HEK293 (cell line): ENCODE data around the gene PRPF6.

Source experiments
- AEBP2 ChIP-seq: fragments of 450-650 bp; formaldehyde crosslinking; IDR thresholded peaks from 2 replicates; pipeline ENCODE4 v1.5.1; 2016; ENCODE audit warnings: missing biosample characterization, missing genetic modification characterization, borderline replicate concordance
- GLIS1 ChIP-seq: fragments of 450-650 bp; formaldehyde crosslinking; IDR thresholded peaks from 2 replicates; pipeline ENCODE4 v1.5.1; 2016; ENCODE audit warnings: missing biosample characterization, missing genetic modification characterization
- GLIS2 ChIP-seq: fragments of 450-650 bp; formaldehyde crosslinking; IDR thresholded peaks from 2 replicates; pipeline ENCODE4 v1.5.1; 2016; ENCODE audit warnings: missing biosample characterization, missing genetic modification characterization
- HOXC10 ChIP-seq: sonication (generic); formaldehyde crosslinking; IDR thresholded peaks from 2 replicates; pipeline ENCODE4 v1.8.1; 2023; ENCODE audit warnings: mild to moderate bottlenecking, missing genetic modification reagents
- KLF17 ChIP-seq: fragments of 450-650 bp; formaldehyde crosslinking; IDR thresholded peaks from 2 replicates; pipeline ENCODE4 v1.5.1; 2016; ENCODE audit warnings: missing biosample characterization, missing genetic modification characterization
- MEIS1 ChIP-seq: sonication (generic); formaldehyde crosslinking; IDR thresholded peaks from 2 replicates; pipeline ENCODE4 v1.8.1; 2022; ENCODE audit warnings: missing genetic modification reagents, mild to moderate bottlenecking, borderline replicate concordance
- PATZ1 ChIP-seq: fragments of 450-650 bp; formaldehyde crosslinking; IDR thresholded peaks from 2 replicates; pipeline ENCODE4 v1.5.1; 2016; ENCODE audit warnings: missing biosample characterization, missing genetic modification characterization
- RBAK ChIP-seq: fragments of 450-650 bp; formaldehyde crosslinking; IDR thresholded peaks from 2 replicates; pipeline ENCODE4 v1.5.1; 2016; ENCODE audit warnings: missing biosample characterization, missing genetic modification characterization
- SETDB1 ChIP-seq: IDR thresholded peaks from one replicate; pipeline ENCODE4 v1.6.1; 2017; ENCODE audit warnings: mild to moderate bottlenecking, low read length, moderate library complexity, mixed read lengths; ENCODE audit not compliant: insufficient read length
- SP2 ChIP-seq: fragments of 450-650 bp; formaldehyde crosslinking; IDR thresholded peaks from 2 replicates; pipeline ENCODE4 v1.5.1; 2016; ENCODE audit warnings: missing biosample characterization, missing genetic modification characterization
- WT1 ChIP-seq: fragments of 450-650 bp; formaldehyde crosslinking; IDR thresholded peaks from 2 replicates; pipeline ENCODE4 v1.5.1; 2016; ENCODE audit warnings: missing biosample characterization, missing genetic modification characterization
- YY2 ChIP-seq: fragments of 450-650 bp; formaldehyde crosslinking; IDR thresholded peaks from 2 replicates; pipeline ENCODE4 v1.5.1; 2016; ENCODE audit warnings: missing biosample characterization, missing genetic modification characterization
- ZBTB10 ChIP-seq: fragments of 450-650 bp; formaldehyde crosslinking; IDR thresholded peaks from 2 replicates; pipeline ENCODE4 v1.5.1; 2016; ENCODE audit warnings: missing biosample characterization, missing genetic modification characterization
- ZBTB7A ChIP-seq: fragments of 450-650 bp; formaldehyde crosslinking; IDR thresholded peaks from 2 replicates; pipeline ENCODE4 v1.5.1; 2016; ENCODE audit warnings: low read depth, missing biosample characterization, missing genetic modification characterization
- ZBTB8A ChIP-seq: fragments of 450-650 bp; formaldehyde crosslinking; IDR thresholded peaks from 2 replicates; pipeline ENCODE4 v1.5.1; 2016; ENCODE audit warnings: missing biosample characterization, missing genetic modification characterization
- ZNF121 ChIP-seq: fragments of 450-650 bp; formaldehyde crosslinking; IDR thresholded peaks from 2 replicates; pipeline ENCODE4 v1.5.1; 2016; ENCODE audit warnings: missing biosample characterization, missing genetic modification characterization
- ZNF184 ChIP-seq: fragments of 450-650 bp; IDR thresholded peaks from 2 replicates; pipeline ENCODE4 v1.5.1; 2018; ENCODE audit warnings: missing biosample characterization, mild to moderate bottlenecking, missing genetic modification characterization
- ZNF214 ChIP-seq: fragments of 450-650 bp; formaldehyde crosslinking; IDR thresholded peaks from 2 replicates; pipeline ENCODE4 v1.5.1; 2017; ENCODE audit warnings: missing biosample characterization, mild to moderate bottlenecking, missing genetic modification characterization, borderline replicate concordance
- ZNF23 ChIP-seq: fragments of 450-650 bp; formaldehyde crosslinking; IDR thresholded peaks from 2 replicates; pipeline ENCODE4 v1.5.1; 2016; ENCODE audit warnings: missing biosample characterization, missing genetic modification characterization, borderline replicate concordance
- ZNF433 ChIP-seq: fragments of 450-650 bp; formaldehyde crosslinking; IDR thresholded peaks from 2 replicates; pipeline ENCODE4 v1.5.1; 2016; ENCODE audit warnings: missing biosample characterization, missing genetic modification characterization, low read depth
- ZNF473 ChIP-seq: fragments of 450-650 bp; formaldehyde crosslinking; IDR thresholded peaks from 2 replicates; pipeline ENCODE4 v1.5.1; 2017; ENCODE audit warnings: missing biosample characterization, missing genetic modification characterization
- ZNF48 ChIP-seq: fragments of 450-650 bp; formaldehyde crosslinking; IDR thresholded peaks from 2 replicates; pipeline ENCODE4 v1.5.1; 2016; ENCODE audit warnings: missing biosample characterization, missing genetic modification characterization
- ZNF521 ChIP-seq: fragments of 450-650 bp; formaldehyde crosslinking; IDR thresholded peaks from 2 replicates; pipeline ENCODE4 v1.5.1; 2017; ENCODE audit warnings: missing biosample characterization, mild to moderate bottlenecking, missing genetic modification characterization
- ZNF558 ChIP-seq: fragments of 450-650 bp; formaldehyde crosslinking; IDR thresholded peaks from 2 replicates; pipeline ENCODE4 v1.5.1; 2016; ENCODE audit warnings: missing biosample characterization, missing genetic modification characterization
- ZNF600 ChIP-seq: fragments of 450-650 bp; formaldehyde crosslinking; IDR thresholded peaks from 2 replicates; pipeline ENCODE4 v1.5.1; 2016; ENCODE audit warnings: missing biosample characterization, missing genetic modification characterization
- ZNF639 ChIP-seq: fragments of 450-650 bp; formaldehyde crosslinking; IDR thresholded peaks from 2 replicates; pipeline ENCODE4 v1.5.1; 2016; ENCODE audit warnings: missing biosample characterization, missing genetic modification characterization
- ZNF660 ChIP-seq: fragments of 450-650 bp; IDR thresholded peaks from 2 replicates; pipeline ENCODE4 v1.5.1; 2018; ENCODE audit warnings: missing biosample characterization, mild to moderate bottlenecking, missing genetic modification characterization
- ZNF664 ChIP-seq: fragments of 450-650 bp; formaldehyde crosslinking; IDR thresholded peaks from 2 replicates; pipeline ENCODE4 v1.5.1; 2016; ENCODE audit warnings: missing biosample characterization, missing genetic modification characterization
- ZNF701 ChIP-seq: fragments of 450-650 bp; formaldehyde crosslinking; IDR thresholded peaks from 2 replicates; pipeline ENCODE4 v1.5.1; 2016; ENCODE audit warnings: missing biosample characterization, missing genetic modification characterization
- ZNF777 ChIP-seq: fragments of 450-650 bp; formaldehyde crosslinking; IDR thresholded peaks from 2 replicates; pipeline ENCODE4 v1.5.1; 2017; ENCODE audit warnings: missing biosample characterization, missing genetic modification characterization, borderline replicate concordance
- ZNF792 ChIP-seq: fragments of 450-650 bp; formaldehyde crosslinking; IDR thresholded peaks from 2 replicates; pipeline ENCODE4 v1.5.1; 2016; ENCODE audit warnings: missing biosample characterization, missing genetic modification characterization
- ZSCAN4 ChIP-seq: fragments of 450-650 bp; formaldehyde crosslinking; IDR thresholded peaks from 2 replicates; pipeline ENCODE4 v1.5.1; 2017; ENCODE audit warnings: missing biosample characterization, missing genetic modification characterization
- ZXDB ChIP-seq: fragments of 450-650 bp; formaldehyde crosslinking; IDR thresholded peaks from 2 replicates; pipeline ENCODE4 v1.5.1; 2016; ENCODE audit warnings: missing biosample characterization, missing genetic modification characterization

PRPF6 gene

GRCh38 chr20:63977739-63978276 is 3.1 kb upstream of the PRPF6 start (continued):
- TF ChIP-seq HOXC10 (no peak), ZNF792 (tag by site-specific recombination) (no peak), ZNF121 (tag by site-specific recombination) (0 out of 2 replicates have a peak, but pooled peaks have one; percentile 33), ZNF558 (tag by site-specific recombination) (no peak), ZBTB8A (peak; percentile 78), ZNF214 (tag by site-specific recombination) (no peak), ZNF701 (no peak), ZNF433 (tag by site-specific recombination) (no peak), ZNF473 (tag by site-specific recombination) (no peak), KLF17 (tag by site-specific recombination) (0 out of 2 replicates have a peak, but pooled peaks have one; percentile 36), GLIS1 (peak; percentile 97), ZNF664 (tag by site-specific recombination) (no peak), RBAK (tag by site-specific recombination) (no peak), AEBP2 (tag by site-specific recombination) (no peak), ZNF184 (tag by site-specific recombination) (no peak), MEIS1 (CRISPR knock-in tag) (no peak), PATZ1 (peak; percentile 59; the same call in 1 of the 2 replicates), ZNF600 (tag by site-specific recombination) (peak; percentile 78), ZNF660 (tag by site-specific recombination) (no peak), ZBTB7A (tag by site-specific recombination) (no peak), YY2 (no peak), ZNF23 (tag by site-specific recombination) (no peak), SETDB1 (no peak), ZBTB10 (tag by site-specific recombination) (peak; percentile 32; the same call in 1 of the 2 replicates), ZSCAN4 (tag by site-specific recombination) (no peak; the same call in 1 of the 2 replicates), ZXDB (tag by site-specific recombination) (no peak), SP2 (tag by site-specific recombination) (peak; percentile 43), WT1 (no peak), GLIS2 (tag by site-specific recombination) (no peak; the same call in 1 of the 2 replicates), ZNF521 (tag by site-specific recombination) (no peak), ZNF777 (tag by site-specific recombination) (no peak), ZNF48 (no peak), ZNF639 (tag by site-specific recombination) (no peak)
